Retina (tissue), 1 donor: ENCODE results near the gene PHC1.
"Not testable (repeated sequence)": the region's sequence is repeated elsewhere in the genome, so short reads cannot be mapped to it uniquely, and the experiment has no call there.

Experiments used
- DNase-seq: peaks from one replicate; pipeline ENCODE4 v3.0.0-alpha.2; 2016

PHC1 gene

GRCh38 chr12:8911606-8912268 is 2.6 kb upstream of the PHC1 start:
- DNase-seq = no peak

- DNase-seq = peak; percentile 59
Observed at GRCh38 chr12:8912914-8913313, 1.4 kb upstream of the PHC1 start.

DNA sequence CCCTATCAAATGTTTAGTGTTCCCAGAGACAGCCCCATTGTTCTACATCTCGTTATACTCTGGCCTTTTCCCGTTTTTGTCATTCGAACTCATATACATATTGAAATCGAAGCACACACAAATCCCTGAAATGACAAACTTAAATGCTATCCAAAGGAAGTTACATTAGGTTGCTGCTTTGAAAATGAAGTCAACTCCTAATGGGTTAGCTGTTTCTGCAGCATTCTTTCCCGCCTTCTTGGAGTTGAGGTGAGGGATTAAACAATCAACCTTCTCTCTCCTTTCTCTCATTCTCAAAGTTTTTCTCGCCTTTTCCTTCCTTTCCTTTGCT is 642 bp upstream of the PHC1 start:
- no peak for DNase-seq

- DNase-seq = peak; percentile 75
Observed at GRCh38 chr12:8914716-8915526, 612 bp downstream of the PHC1 start.

DNA sequence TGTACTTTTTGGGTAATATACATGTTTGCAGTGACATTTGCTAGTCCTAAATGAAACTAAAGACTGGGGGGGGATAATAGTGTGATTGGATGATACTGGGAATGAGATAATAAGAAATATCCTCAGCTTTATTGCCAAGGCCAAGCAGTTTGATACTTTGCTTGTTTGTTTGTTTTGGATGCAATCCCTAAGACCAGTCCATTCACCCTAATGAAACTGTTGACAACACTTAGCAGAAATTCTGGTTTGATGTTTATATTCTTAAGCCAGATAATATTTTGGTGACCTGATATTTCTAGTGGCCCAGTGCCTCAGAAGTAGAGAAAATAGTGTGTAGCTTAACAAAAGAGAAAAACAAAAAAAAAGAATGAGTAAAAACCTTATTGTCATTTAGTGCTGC is 1.8 kb downstream of the PHC1 start:
- no peak for DNase-seq

DNA sequence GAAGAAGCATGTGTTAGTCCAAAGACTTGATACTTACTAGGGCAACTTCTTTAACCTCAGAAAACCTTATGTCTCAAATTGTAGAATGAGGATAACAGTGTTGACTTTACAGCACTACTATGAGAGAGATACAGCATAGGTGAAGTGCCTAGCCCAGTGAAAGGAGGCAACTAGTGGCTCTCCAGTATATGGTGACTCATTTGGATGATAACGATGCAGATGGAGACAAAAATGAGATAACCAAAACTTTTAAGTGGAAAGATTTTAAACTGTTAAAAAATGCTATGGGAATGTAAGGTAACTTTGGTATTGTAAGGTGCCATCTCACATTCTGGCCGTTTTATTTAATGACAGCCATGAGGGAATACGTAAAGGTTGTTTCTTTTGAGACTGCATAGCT is 2.7 kb downstream of the PHC1 start:
- no peak for DNase-seq

DNA sequence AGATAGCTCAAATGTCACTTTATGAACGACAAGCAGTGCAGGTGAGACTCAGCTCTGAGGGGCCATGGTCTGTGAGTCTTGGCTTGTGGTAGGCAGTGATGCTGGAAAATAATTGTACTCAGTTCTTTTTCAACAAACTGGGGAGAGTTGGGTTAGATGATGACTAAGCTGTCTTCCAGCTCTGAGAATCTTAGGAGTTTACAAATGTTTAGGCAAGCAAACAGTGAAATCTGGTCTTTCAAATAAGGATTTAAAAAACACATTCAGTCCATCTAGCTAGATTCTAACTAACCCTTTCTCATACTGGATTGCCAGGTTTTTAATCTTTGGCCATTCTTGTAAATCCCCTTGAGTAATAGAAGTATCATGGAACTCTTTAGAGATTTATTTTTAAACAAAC is 3.4 kb downstream of the PHC1 start:
- no peak for DNase-seq

- not testable (repeated sequence) for DNase-seq
Observed at GRCh38 chr12:8919643-8920042, 5.3 kb downstream of the PHC1 start.

DNA sequence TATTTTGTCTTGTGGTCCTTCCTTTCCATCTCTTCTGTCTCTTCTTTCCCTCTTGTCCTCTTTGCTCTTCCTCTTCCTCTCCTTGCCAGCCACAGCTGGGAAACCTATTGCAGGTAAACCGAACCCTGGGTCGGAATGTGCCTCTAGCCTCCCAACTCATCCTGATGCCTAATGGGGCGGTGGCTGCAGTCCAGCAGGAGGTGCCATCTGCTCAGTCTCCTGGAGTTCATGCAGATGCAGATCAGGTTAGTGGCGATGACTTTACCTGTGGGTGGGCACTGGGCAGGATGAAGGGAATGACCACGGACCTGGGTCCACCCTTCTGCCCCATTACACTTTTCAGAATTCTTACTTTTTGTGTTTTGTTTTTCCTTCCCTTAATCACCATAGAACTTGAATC is 8.2 kb downstream of the PHC1 start:
- DNase-seq = no peak

DNA sequence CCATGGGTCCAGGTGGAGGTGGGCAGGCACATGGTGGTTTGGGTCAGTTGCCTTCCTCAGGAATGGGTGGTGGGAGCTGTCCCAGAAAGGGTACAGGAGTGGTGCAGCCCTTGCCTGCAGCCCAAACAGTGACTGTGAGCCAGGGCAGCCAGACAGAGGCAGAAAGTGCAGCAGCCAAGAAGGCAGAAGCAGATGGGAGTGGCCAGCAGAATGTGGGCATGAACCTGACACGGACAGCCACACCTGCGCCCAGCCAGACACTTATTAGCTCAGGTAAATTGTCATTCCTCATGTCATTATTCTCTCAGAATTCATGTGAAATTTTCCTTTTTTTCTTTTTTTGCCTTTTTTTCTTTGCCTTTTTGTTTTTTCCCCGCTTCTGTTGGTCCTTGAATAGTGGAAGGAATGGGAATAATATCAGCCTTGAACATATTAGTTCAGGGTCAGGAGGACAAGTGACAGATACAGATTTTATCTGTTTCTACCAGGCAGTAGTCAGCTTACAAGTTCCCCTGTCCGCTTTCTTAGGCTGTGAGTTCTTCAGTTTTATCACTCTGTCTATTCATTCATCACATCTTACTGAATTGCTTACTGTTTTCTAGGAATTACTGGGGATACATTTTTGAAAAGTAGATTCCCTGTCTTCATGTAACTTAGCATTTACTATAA is 16.5 kb downstream of the PHC1 start:
- not testable (repeated sequence) for DNase-seq

GRCh38 chr12:8932464-8932863 is 18.2 kb downstream of the PHC1 start:
- not testable (repeated sequence) for DNase-seq

GRCh38 chr12:8934080-8934479 is 19.8 kb downstream of the PHC1 start:
- not testable (repeated sequence) for DNase-seq

- no peak for DNase-seq
Observed at GRCh38 chr12:8936735-8937134, 22.4 kb downstream of the PHC1 start.

GRCh38 chr12:8937842-8938442 is 23.6 kb downstream of the PHC1 start:
- DNase-seq = not testable (repeated sequence)

DNA sequence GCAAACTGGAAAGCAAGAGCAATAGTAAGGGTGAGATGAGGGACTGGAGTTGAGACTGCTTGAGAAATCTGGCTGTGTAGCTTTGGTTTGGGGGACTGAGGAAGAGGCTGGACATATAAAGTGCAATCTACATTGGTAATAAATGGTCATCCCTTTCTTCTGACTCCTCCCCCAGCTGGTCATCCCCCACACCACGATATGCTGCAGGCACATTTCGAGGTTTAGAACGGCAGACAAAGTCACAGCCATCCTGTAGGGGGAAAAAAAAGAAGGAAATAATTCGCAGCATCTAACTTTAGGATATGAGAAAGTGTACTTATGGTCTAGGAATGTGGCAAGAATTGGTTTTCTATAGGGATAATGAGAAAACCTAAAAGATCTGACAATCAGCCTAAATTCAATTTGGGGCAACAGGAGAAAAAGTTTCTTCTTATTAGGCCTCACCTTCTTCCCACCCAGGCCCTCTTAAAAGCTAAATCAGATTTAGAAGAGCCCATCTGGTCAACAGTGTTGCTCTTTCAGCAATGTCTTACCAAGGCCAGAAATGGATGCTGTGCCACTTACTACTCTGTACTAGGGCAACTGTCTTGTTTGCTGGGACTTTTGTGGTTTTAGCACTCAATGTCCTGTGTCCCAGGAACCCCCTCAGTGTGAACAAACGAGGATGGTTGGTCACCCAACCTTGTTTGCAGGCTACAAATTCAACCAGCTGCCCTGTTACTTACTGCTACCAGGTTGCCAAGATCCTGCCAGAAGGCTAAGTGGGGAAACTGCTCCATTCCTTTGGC is 27.6 kb downstream of the PHC1 start:
- DNase-seq = no peak

DNA sequence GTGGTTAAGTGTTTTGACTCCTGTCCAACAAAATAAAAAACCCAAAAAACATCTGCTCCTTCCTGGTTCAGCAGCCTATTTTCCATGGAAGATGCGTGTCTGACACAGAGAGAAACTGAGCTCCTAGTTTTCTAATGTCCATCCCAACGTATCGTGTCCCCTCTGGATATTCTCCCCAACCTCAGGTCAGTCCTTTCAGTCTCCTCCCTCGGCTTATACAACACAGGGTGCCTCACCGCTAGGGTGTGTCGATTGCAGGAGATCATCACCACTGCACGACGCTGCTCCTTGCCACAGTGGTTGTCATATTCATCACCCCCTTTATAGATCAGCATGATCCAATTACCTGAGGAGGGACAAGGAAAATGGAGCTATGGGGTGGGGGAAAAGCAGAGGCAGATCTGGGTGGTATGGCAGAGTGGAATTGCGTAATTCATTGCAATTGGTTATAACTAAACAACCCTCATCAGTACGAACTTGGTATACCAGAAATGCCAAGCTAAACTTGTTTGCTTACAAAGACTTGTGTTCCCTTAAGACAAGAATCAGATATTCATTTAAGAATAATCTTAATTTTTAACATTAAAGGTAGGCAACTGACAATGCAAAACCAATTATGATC is 29.4 kb downstream of the PHC1 start:
- DNase-seq = no peak

DNA sequence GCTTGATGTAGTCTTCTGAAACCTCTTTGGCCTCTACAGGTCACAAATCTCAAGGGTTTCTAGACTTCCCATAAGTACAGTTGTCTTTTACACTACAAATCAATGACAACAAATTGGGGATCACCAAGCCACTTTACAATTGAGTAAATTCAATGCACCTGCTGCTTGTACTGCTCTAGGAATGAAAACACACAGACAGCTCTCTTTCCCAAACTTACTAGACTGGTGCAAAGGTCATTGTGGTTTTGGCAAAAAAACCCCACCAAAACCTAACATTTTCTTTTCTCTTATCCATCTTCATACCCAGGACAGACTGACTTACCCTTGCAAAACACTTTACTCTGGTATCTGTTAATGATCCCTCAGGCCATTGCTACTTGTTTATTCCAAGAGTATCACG is 32.4 kb downstream of the PHC1 start:
- DNase-seq = no peak

- DNase-seq = no peak
Observed at GRCh38 chr12:8947737-8948136, 33.4 kb downstream of the PHC1 start.

- no peak for DNase-seq
Observed at GRCh38 chr12:8948701-8949341, 34.5 kb downstream of the PHC1 start.

DNA sequence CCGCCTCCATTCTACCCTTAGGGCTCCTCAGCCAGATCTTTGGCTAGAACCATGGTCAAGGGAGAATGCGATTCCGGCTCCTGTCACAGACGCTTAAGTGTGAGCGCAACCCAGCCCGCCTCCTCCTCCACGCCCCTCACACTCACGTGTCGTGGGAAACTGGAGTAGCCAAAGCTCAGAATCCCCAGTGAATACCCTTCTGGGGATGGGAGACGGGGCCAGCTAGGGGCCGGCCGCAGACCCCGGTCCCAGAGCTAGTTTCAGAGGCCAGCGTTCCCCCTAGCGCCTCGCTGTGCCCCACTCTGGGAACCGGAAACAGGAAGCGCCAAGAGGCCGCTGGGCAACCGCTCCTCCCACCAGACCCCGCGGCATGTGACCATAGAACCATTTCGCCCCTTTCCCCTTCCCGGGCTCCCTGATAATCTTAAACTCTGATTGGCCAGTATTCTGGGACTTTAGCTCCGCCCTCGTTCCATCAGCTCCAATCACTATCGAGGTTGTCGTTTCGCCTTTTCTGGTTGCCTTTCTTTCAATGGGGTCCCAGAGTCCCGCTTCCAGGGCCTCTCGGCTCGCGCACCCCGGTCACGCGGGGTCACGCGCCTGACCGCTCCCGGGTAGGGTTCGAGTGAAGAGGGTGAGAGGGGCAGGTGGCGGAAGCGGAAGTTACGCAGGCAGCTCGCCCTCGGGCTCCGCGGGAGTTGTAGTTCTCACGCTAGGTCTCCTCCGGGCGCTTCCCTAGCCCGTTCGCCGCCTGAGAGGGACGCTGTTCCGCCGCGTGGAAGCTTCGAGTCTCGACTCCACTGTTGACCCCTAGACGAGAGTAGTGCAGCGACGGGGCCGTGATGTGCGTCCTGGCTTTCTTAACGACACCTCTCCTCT is 35.3 kb downstream of the PHC1 start, which contains the start of gene M6PR:
TSS of gene M6PR (minus strand) at position 304 of the 879 bp plus-strand sequence. CDS start 3,241 bp downstream, outside the sequence.
- peak; percentile 100 for DNase-seq

GRCh38 chr12:8950221-8950527 is 35.9 kb downstream of the PHC1 start:
- DNase-seq = no peak
